HG02678 (cell line): ENCODE results near the gene GCGR.

Experiments
- ATAC-seq: cut with Tn5 transposase; IDR thresholded peaks from one replicate; pipeline ENCODE4 v1.9.1; 2021; ENCODE audit warnings: mild to moderate bottlenecking, moderate library complexity; ENCODE audit not compliant: unreplicated experiment

GCGR gene

DNA sequence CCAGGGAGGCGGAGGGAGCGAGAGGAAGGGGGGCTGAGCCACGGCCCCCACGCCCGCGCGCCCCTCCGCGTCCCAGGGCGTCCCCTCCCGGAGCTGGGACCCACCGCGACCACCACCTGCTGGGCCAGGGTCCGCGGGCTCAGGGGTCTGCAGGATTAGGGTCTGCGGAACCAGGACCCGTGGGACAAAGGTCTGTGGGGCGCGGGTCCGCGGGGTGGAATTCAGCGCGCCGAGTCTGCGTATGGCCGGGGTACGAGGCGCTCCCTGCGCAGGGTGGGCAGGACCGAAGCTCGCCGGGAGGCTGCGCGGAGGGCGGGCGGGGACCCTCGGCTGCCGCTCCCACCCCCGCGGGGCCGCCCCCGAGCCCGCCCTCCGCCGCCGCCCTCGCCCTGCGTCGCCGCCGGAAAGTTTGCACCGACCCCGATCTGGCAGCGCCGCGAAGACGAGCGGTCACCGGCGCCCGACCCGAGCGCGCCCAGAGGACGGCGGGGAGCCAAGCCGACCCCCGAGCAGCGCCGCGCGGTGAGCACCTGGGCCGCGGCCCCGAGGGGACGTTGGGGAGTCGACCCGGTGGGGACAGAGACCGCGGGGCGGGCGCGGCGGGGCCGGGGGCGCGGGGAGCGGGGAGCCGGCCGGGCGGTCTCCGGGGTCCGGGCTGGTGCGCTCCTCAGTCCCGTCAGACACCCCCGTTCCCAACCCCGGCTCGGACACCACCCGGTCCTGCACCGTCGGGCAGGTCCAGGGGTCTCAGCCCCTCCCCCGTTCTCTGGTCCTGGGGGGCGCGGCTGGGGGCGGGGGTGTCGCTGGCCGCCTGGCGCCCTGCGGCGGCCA lies at the start of gene GCGR:
TSS of gene GCGR (plus strand) at position 423 of the 831 bp plus-strand sequence. CDS start 4,869 bp downstream, outside the sequence.
- ATAC-seq = no peak

DNA sequence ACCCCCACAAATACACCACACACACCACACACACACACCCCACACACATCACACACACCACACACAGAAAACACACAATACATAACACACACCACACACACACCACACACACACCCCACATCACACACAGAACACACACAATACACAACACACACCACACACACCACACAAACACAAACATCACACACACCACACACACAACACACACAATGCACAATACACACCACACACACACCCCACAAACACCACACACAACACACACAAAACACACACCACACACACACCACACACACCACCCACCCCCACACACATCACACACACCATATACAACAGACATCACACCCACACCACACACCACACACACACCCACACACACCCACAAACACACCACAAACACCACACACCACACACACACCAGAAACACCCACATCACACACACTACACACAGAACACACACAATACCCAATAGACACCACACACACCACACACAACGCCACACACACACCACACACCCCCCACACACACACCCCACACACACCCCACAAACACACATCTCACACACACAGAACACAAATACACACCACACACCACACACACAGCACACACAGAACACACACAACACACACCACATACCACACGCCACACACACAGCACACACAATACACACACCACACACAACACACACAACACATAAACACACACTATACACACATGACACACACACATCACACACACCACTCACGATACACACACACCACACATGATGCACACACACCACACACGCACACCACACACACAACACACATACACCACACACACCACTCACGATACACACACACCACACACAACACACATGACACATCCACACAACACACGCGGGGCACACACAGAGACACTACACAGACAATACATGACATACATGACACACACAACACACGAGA lies 11.0 kb upstream of the GCGR start:
- ATAC-seq = no peak

DNA sequence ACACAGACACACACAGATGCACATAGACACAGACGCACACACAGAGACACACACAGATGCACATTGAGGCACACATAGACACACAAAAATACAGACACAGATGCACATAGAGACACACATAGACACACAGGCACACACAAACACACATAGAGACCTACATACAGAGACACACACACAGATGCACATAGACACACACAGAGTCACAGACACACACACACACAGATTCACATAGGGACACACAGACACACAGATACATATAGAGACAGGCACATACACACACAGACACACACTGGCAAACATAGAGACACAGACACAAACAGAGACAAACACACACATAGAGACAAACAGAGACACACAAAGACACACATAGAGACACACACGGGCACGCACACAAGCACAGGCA lies 9.9 kb upstream of the GCGR start:
- ATAC-seq = no peak

DNA sequence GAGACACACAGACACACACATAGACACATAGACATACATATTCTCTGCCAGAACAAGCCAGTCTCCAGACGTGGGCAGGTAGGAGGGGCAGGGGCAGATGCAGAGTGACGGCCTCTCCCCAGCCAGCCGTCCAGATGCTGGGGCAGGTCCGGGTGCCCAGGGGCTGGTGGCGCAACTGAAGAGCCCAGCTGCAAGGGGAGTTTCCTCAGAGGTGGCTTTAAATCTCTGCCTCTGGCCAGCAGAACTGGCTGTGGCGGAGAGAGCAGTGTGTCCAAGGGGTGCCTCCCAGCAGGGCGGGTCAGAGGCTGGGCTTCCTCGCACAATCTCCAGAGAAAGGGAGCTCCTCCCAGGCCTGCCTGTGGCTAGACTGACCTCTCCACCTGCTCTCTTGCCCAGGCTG lies 9.4 kb upstream of the GCGR start:
- no peak for ATAC-seq

DNA sequence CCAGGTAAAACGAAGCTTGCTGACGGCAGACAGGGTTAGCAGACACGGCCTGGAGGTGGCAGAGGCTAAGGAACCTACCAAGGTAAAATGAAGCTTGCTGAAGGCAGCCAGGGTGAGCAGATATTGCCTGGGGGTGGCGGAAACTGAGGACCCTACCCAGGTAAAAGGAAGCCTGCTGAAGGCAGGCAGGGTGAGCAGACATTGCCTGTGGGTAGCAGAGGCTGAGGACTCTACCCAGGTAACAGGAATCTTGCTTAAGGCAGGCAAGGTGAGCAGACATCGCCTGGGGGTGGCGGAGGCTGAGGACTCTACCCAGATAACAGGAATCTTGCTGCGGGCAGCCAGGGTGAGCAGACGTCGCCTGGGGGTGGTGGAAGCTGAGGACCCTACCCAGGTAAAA lies 2.6 kb upstream of the GCGR start:
- ATAC-seq = no peak

DNA sequence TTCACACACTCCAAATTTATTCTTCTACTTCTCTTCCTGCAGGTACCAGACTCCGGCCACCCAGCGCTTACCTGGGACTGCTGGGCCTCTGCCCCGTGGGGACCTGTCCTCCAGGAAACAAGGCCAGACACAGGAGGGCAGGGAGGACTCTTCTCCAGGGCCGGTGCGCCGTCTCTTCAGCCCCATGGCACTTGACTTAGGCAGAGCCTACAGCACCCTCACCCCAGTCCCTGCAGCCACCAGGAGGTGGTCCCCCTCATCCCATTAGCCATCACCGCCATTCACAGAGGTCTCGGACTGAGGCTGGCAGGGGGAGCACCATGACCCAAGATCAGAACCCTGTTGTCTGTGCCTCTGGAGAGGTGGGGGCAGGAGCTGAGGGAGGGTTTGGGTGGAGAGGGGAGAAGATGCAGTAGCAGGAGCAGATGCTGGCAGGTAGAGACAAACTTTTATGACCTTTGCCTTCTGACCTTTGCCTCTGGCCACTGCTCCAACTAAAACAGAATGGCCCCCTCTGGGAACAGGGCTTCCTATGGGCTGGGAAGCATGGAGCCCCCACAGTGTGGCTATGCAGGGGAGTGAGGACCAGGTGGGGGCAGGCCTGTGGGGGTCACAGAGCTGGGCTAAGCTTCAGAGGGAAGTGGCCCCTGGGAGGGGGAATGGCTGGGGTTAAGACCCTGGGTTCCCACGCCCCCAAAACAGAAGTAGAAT lies 1.7 kb upstream of the GCGR start:
- ATAC-seq = no peak

DNA sequence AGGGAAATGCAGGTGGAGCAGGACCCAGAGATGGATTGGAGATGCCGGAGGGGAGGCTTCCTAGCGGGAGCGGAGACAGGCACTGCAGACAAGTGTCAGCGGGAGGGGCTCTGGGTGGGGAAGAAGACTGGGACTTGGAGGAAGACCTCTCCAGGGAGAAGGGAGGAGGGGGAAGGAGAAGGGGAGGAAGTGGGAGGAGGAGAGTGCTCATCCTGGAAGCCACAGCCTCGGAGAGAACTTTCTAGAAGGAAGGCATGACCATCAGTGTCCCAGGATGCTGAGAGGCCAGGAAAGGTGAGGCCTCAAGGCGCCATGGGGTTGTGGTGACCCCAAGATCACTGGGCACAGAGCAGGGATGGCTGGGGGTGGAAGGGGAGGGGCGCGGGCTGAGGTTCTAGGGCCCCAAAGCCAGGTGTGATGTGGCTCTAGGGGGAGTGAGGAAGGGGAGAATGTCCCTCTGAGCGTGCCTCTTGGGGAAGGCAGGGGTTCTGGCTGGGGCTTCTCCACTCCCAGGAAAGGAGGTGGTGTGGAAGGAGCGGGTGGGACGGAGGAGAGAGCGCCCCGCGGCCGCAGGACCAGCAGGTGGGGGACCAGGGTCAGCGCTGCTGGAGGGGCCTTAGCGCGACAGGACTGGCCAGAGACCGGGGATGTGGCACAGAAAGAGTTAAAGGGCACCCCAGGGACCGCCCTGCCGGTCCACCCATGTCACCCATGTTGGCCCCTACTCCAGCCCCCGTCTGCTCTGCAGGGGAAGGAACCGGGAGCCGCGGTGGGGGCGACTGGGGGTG lies 900 bp upstream of the GCGR start:
- no peak for ATAC-seq

DNA sequence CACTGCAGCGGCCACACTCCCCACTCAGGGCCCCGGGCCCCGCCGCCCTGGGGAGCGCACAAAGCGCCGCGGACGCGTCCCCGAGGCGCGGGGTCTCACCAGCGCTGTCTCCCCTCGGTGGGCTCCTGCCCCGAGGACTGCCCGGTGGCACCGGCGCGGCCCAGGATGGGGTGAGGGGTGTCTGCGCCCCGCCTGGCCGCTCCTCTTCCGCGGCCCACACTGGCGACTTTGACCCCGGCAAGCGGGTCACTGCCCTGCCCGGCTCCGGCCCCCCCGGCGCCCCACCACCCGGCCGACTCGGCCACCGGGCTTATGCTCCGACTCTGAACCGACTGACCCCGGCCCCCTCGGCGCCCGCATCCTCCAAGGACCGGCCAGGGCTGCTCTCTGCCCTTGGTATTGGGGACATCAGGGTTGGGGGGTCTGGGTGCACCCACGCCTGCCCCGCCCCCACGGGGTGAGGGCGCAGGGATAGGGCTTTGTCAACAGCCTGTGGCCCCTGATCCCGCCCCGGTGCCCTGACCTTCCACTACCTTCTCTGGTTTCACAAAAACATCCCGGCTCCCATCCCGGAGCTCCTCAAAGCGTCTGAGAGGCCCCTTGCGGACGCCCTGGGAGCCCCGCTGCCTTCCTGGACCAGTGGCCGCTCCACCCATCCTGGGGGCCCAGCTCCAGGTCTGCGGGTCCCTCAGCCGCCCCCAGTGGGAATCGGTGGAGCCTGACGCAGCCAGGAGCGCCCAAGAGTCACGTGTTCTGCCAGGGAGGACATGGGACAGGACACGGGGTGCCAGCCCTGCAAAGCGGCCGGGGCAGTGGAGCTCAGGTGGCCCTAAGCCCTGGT lies 829 bp downstream of the GCGR start:
- no peak for ATAC-seq

DNA sequence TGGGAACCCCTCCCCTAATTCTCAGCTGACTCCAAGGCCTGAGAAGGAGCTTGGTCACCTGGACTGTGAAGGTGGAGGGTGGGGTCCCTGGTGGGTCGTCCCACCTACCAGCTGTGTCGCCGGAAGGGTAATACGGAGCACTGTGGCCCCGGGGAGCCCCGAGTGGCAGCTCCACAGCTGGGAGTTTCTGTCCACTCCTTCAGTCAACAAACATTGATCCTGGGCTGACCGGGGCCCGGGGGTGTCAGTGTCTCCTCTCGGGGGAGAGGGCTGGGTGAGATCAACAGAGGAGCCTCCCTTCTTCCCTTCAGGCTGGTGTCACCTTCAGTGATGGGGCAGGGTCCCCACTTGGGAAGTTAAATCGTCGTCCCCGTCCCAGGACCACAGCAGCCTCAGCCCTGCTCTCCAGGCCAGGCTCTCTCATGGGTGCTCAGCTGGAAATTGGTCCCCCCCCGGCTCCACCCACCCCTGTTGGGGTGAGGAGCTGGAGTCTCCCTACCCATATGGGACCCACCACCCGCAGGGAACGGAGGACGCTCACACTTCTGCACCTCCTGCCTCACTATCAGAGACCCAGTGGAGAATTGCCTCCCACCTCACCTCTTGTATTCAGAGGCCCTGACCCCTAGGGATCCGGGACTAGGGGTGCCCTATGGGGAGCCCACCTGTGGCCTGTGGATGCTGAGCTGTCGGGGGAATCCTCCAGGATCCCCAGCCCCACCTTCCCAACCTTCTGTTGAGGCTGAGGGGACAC lies 1.9 kb downstream of the GCGR start:
- no peak for ATAC-seq

DNA sequence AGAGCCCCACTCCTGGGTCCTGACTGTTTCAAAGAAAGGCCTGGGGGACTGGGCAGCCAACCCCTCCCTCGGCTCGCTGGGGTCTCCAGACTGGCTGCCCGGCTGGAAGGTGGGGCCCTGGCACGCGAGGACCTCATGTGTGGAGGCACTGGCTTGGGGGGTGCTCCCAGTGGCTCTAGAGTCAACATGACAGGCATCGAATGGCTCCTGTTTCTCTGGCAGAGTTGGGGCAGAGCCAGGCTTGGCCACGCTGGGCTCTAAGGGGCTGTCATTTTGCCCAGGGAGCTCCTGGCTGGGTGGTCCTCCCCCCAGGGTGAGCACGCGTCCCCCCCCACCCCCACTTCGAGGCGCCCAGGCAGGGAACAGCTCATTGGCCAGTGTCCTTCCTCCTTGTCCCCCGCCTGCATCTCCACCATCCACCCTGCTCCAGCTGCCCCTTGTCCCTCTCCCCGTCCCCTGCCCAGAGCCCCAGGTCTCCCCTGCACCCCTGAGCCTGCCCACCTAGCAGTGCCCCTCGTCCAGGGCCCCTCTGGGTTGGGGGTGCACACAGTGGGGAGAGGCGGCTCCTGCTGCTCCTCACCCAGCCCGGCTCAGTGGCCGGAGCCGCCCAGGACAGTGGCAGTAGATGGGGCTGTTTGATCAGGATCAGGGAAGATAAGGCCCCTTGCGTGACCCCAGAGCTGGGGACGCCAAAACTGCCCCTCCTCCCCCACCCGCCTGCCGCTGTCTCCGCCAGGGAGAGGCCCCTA lies 2.7 kb downstream of the GCGR start:
- ATAC-seq = no peak

DNA sequence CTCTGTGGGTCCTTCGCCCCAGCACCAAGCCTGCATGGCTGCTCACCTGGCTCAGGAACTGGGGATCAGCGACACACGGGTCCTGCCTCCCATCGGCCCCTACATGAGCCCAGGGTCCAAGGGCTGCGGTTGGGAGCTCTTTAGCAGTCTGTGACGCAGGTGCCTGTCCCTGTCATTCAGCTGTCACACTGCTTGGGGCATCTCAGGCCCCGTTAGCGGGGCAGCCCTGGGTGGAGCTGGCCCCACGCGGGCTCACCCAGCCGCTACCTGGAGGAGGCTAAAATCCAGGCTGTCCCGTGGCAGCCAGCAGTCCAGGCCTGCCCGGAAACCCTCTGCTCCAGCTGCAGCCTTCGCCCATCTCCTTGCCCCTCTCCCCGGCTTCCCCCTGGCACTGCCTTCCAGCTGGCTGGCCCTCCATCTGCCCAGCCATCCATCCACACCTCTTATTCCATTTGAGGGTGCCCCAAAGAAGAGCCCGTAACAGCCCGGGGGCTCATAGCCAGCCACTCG lies 3.3 kb downstream of the GCGR start:
- ATAC-seq = no peak

DNA sequence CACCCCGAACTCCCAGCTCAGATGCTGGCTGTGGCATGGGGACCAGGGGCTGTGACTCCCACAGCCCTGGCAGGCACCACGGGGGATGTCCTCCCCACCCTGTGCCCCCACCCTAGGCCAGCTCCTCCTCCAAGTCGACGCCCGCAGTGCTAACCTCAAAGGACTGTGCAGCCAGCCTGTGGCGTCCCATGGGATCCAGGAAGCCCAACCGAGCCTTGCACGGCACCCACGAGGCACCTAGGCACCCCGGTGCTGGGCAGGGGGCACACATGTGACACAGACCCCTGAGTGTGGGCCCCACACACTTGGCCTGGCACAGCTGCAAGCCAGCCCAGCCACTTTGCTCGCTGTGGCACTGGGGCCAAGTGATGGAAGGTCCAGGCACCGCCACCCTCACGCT lies 3.9 kb downstream of the GCGR start:
- ATAC-seq = no peak

DNA sequence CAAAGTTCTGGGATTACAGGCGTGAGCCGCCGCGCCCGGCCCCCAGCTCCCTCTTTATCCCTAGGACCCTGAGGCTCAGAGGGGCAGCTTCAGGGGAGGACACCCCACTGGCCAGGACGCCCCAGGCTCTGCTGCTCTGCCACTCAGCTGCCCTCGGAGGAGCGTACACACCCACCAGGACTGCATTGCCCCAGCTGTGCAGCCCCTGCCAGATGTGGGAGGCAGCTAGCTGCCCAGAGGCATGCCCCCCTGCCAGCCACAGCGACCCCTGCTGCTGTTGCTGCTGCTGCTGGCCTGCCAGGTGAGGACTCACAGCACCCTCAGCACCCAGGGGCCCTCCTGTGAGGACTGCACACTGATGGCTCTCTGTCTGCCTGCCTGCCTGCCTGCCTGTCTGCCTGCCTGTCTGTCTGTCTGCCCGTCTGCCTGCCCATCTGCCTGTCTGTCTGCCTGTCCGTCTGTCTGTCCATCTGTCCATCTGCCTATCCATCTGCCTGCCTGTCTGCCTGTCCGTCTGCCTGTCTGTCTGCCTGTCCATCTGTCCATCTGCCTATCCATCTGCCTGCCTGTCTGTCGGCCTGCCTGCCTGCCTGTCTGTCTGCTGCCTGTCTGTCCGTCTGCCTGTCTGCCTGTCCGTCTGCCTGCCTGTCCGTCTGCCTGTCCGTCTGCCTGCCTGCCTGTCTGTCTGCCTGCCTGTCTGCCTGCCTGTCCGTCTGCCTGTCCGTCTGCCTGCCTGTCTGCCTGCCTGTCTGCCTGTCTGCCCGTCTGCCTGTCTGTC lies 5.0 kb downstream of the GCGR start:
- ATAC-seq = no peak

DNA sequence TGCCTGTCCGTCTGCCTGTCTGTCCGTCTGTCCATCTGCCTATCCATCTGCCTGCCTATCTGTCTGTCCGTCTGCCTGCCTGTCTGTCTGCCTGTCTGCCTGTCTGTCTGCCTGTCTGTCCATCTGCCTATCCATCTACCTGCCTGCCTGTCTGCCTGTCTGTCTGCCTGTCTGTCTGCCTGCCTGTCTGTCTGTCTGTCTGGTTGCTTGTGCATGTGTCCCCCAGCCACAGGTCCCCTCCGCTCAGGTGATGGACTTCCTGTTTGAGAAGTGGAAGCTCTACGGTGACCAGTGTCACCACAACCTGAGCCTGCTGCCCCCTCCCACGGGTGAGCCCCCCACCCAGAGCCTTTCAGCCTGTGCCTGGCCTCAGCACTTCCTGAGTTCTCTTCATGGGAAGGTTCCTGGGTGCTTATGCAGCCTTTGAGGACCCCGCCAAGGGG lies 5.6 kb downstream of the GCGR start:
- no peak for ATAC-seq

DNA sequence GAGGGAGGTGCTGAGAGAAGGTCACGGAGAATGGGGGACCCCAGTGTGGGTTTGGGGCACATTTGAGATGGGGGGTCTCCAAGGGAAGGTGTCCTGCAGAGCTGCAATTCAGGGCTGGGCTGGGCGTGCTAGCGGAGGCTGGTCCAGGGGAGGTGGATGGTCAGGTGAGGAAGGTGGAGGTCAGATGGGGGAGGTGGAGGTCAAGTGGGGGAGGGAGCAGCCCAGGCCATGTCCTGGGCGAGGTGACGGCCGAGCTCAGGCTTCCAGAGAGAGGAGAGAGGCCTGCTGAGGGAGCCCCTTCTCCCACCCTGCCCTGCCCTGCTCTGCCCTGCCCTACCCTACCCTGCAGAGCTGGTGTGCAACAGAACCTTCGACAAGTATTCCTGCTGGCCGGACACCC lies 6.5 kb downstream of the GCGR start:
- ATAC-seq = no peak

DNA sequence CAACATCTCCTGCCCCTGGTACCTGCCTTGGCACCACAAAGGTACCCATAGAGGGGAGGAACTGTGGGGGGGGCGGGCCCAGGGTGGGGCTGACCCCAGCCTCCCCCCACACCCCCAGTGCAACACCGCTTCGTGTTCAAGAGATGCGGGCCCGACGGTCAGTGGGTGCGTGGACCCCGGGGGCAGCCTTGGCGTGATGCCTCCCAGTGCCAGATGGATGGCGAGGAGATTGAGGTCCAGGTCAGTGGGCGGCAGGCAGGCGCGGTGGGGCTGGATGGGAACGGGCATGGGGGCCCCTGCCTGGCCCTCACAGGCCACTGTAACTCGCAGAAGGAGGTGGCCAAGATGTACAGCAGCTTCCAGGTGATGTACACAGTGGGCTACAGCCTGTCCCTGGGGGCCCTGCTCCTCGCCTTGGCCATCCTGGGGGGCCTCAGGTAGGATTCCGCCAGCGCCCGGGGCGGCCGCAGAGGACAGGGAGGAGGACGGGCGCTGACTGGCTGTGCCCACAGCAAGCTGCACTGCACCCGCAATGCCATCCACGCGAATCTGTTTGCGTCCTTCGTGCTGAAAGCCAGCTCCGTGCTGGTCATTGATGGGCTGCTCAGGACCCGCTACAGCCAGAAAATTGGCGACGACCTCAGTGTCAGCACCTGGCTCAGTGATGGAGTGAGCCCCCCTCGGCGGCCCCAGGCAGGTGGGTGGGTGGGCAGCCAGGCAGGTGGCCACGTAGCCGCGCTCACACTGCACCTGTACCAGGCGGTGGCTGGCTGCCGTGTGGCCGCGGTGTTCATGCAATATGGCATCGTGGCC lies 7.1 kb downstream of the GCGR start:
- ATAC-seq = no peak
